Brain microvascular endothelial cell (primary cell): ENCODE measurements around the gene P3H2.

ENCODE experiments used
- DNase-seq: peaks from one replicate; pipeline ENCODE4 v3.0.0-alpha.2; 2020
- H3K27ac ChIP-seq: fragments of 250-450 bp; sonication (Bioruptor Pico); 2 replicates; pipeline ENCODE4 v1.5.1; 2020; ENCODE audit warnings: mild to moderate bottlenecking, moderate library complexity
- H3K27me3 ChIP-seq: fragments of 250-450 bp; sonication (Bioruptor Pico); replicated peaks from 2 replicates; pipeline ENCODE4 v1.5.1; 2020; ENCODE audit warnings: mild to moderate bottlenecking
- H3K36me3 ChIP-seq: fragments of 250-450 bp; sonication (Bioruptor Pico); replicated peaks from 2 replicates; pipeline ENCODE4 v1.5.1; 2020; ENCODE audit warnings: mild to moderate bottlenecking
- H3K4me3 ChIP-seq: 2 replicates; pipeline ENCODE4 v1.5.1; 2011; ENCODE audit warnings: low read depth, mild to moderate bottlenecking, control low read depth, low read length, moderate library complexity
- in situ Hi-C: cut with HindIII; loops from 2 replicates; pipeline ENCODE4 v1.10.0; 2017; ENCODE audit warnings: low sequenced_read_pairs, low pct_ligation_motif_present
- TF ChIP-seq, protein P1 (sequence below): IDR thresholded peaks from 2 replicates; pipeline ENCODE4 v1.5.1; 2011; ENCODE audit warnings: low read depth, mild to moderate bottlenecking, moderate library complexity, low read length, control low read depth, inconsistent platforms; ENCODE audit errors: missing control alignments

P3H2 gene

DNA sequence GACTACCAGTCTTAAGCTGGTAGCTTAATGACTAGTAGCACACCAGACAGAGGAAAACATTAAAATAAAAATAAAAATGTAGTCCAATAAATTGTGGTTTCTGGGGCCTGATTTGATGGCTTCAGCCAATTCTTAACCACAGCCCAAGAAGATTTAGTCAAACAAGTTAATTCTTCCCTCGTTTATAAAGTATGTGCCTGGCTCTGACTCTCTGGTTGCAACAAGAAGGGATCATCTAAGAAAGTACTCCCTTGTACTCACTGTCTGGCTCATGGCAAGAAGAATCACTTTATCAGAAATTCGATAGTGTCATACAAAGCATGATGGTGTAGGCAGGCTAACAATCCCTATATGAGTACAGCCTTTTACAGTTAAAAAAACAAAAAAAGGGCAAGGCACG is 141.9 kb downstream of the P3H2 start:
- no peak overlapping the region for H3K4me3 ChIP-seq
- no peak overlapping the region for H3K27ac ChIP-seq
- DNase-seq, result no peak
- in situ Hi-C loops, result no loop called here
- TF ChIP-seq, protein P1, sequence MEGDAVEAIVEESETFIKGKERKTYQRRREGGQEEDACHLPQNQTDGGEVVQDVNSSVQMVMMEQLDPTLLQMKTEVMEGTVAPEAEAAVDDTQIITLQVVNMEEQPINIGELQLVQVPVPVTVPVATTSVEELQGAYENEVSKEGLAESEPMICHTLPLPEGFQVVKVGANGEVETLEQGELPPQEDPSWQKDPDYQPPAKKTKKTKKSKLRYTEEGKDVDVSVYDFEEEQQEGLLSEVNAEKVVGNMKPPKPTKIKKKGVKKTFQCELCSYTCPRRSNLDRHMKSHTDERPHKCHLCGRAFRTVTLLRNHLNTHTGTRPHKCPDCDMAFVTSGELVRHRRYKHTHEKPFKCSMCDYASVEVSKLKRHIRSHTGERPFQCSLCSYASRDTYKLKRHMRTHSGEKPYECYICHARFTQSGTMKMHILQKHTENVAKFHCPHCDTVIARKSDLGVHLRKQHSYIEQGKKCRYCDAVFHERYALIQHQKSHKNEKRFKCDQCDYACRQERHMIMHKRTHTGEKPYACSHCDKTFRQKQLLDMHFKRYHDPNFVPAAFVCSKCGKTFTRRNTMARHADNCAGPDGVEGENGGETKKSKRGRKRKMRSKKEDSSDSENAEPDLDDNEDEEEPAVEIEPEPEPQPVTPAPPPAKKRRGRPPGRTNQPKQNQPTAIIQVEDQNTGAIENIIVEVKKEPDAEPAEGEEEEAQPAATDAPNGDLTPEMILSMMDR, result no peak
- H3K27me3 ChIP-seq, result no peaks in the 10 kb centered on the region
- no peaks in the 10 kb centered on the region for H3K36me3 ChIP-seq

DNA sequence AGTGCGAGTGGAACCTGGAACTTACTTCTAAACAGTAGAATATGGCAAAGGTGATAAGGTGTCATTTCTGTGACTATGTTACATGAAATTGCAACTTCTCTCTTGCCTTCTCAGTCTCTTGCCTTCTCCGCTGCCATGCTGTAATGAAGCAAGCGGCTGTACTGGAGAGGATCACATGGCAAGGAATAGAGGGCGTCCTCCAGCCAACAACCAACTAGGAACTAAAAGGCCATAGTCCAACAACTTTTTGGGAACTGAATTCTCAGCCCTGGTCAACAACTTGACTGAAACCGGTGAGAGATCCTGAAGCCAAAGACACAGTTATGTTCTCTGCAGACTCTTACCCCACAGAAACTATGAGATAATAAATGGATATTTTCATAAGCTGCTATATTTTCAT is 143.5 kb downstream of the P3H2 start:
- in situ Hi-C loops, result no loop called here
- no peaks in the 10 kb centered on the region for H3K36me3 ChIP-seq
- H3K27ac ChIP-seq, result no peak overlapping the region
- no peak overlapping the region for H3K4me3 ChIP-seq
- H3K27me3 ChIP-seq, result no peaks in the 10 kb centered on the region
- DNase-seq, result no peak
- TF ChIP-seq, protein P1, result no peak

DNA sequence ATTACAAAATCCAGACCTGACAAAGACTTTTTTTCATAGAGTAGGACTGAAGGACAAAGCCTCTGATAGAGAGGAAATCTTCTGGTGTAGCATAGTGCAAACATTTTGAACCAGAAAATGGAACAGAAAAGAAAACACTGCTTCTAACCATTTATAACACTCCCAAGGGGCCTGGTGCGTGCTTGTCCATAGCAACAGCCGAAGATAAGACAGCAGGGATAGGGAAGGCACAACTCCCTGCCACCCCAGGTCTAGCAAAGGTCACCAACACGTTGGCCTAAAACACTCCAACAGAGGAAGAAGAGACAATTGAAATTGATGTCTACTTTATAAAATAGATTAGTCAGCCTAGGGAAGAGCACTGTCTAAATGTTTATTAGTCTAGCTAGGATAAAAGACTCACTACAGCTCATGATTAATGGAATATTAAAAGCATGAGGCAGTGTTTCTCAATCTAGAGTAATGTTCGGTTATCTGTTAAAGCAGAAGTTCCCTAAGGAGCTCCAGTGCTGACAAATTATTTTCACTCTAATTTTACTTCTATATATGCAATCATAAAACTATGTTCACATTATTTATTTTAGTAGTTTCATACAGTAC is 145.2 kb downstream of the P3H2 start:
- TF ChIP-seq, protein P1, result no peak
- Histone ChIP-seq H3K27me3 (no peaks in the 10 kb centered on the region), H3K27ac (no peak overlapping the region), H3K36me3 (no peaks in the 10 kb centered on the region), H3K4me3 (no peak overlapping the region)
- no peak for DNase-seq
- in situ Hi-C loops, result no loop called here

GRCh38 chr3:189974359-189974758 is 146.3 kb downstream of the P3H2 start:
- Histone ChIP-seq H3K4me3 (no peak overlapping the region), H3K27ac (no peak overlapping the region), H3K27me3 (no peaks in the 10 kb centered on the region), H3K36me3 (no peaks in the 10 kb centered on the region)
- TF ChIP-seq, protein P1, result no peak
- no peak for DNase-seq
- in situ Hi-C loops, result loop anchor here (25.0 kb wide), 1 partner anchor 713 kb away; no protein-coding TSS in a partner anchor

- peak; percentile 52 for DNase-seq
- H3K4me3 ChIP-seq, result no peak overlapping the region
- TF ChIP-seq, protein P1, result peak; percentile 71
- H3K27ac ChIP-seq, result no peak overlapping the region
- no peaks in the 10 kb centered on the region for H3K27me3 ChIP-seq
- no peaks in the 10 kb centered on the region for H3K36me3 ChIP-seq
- in situ Hi-C loops, result loop anchor here (25.0 kb wide), 1 partner anchor 720 kb away; no protein-coding TSS in a partner anchor
These were observed 153.3 kb downstream of the P3H2 start for GRCh38 chr3:189967254-189967865.
